Liver (tissue), 9 donors: ENCODE results near the gene MARCOL. TPM values are rescaled to one million over a fixed set of nuclear protein-coding genes. Genes with fewer than 3 reads are reported as not detected.

Experiments used
- DNase-seq: peaks from one replicate; pipeline ENCODE4 v3.0.0-alpha.2; 2017; ENCODE audit warnings: low spot score
- H3K27ac ChIP-seq, 2 donors: one replicate each; pipeline ENCODE4 v1.7.0; 2013; ENCODE audit warnings: inconsistent platforms in 2 of 2, low read length in 2 of 2, control low read depth in 1 of 2, low read depth in 1 of 2, mild to moderate bottlenecking in 1 of 2
- H3K27me3 ChIP-seq, 4 donors: one replicate each; pipeline versions ENCODE4 v1.6.1 to v1.7.0; 2013; ENCODE audit warnings: low read length in 3 of 4, inconsistent platforms in 1 of 4, mild to moderate bottlenecking in 1 of 4, moderate library complexity in 1 of 4; ENCODE audit not compliant: control insufficient read depth in 4 of 4, insufficient read depth in 4 of 4
- H3K36me3 ChIP-seq, 4 donors: one replicate each; pipeline versions ENCODE4 v1.6.1 to v1.7.0; 2013; ENCODE audit warnings: low read length in 3 of 4, mild to moderate bottlenecking in 3 of 4, low read depth in 1 of 4, moderate library complexity in 1 of 4; ENCODE audit not compliant: control insufficient read depth in 4 of 4, insufficient read depth in 3 of 4
- H3K4me1 ChIP-seq, 4 donors: one replicate each; pipeline versions ENCODE4 v1.6.1 to v1.7.0; 2013; ENCODE audit warnings: low read length in 3 of 4, mild to moderate bottlenecking in 3 of 4, moderate library complexity in 1 of 4; ENCODE audit not compliant: control insufficient read depth in 4 of 4, insufficient read depth in 4 of 4
- H3K4me3 ChIP-seq, 3 donors: one replicate each; pipeline versions ENCODE4 v1.6.1 to v1.7.0; 2013; ENCODE audit warnings: low read length in 3 of 3, control low read depth in 1 of 3, low read depth in 1 of 3, mild to moderate bottlenecking in 1 of 3
- H3K9ac ChIP-seq, 2 donors: one replicate each; pipeline ENCODE4 v1.7.0; 2013; ENCODE audit warnings: low read length in 2 of 2, mild to moderate bottlenecking in 2 of 2, moderate library complexity in 2 of 2, control low read depth in 1 of 2, low read depth in 1 of 2
- H3K9me3 ChIP-seq, 4 donors: one replicate each; pipeline versions ENCODE4 v1.6.1 to v1.7.0; 2013; ENCODE audit warnings: low read length in 3 of 4; ENCODE audit not compliant: control insufficient read depth in 4 of 4
- ATF3 ChIP-seq: IDR thresholded peaks from 2 replicates; pipeline ENCODE4 v1.6.1; 2016; ENCODE audit warnings: antibody characterized with exemption
- CTCF ChIP-seq: fragments of 150-350 bp; IDR thresholded peaks from 2 replicates; pipeline ENCODE4 v1.5.1; 2017; ENCODE audit warnings: improper control_type of control experiment, low read depth, low read length; ENCODE audit not compliant: missing input control
- EGR1 ChIP-seq, 2 donors: IDR thresholded peaks; 2 replicates each; pipeline ENCODE4 v1.6.1; 2016 to 2018; ENCODE audit warnings: antibody characterized with exemption in 2 of 2, low read depth in 2 of 2
- FOXA1 ChIP-seq: IDR thresholded peaks from 2 replicates; pipeline ENCODE4 v1.6.1; 2016; ENCODE audit warnings: antibody characterized with exemption
- FOXA2 ChIP-seq: IDR thresholded peaks from 2 replicates; pipeline ENCODE4 v1.6.1; 2016; ENCODE audit warnings: antibody characterized with exemption
- GABPA ChIP-seq, 2 donors: IDR thresholded peaks in 1 of 2; conservative IDR thresholded peaks in 1 of 2; 2 replicates each; pipeline ENCODE4 v1.6.1; 2016; ENCODE audit warnings: antibody characterized with exemption in 2 of 2, mild to moderate bottlenecking in 1 of 2, moderate library complexity in 1 of 2
- HNF4G ChIP-seq: IDR thresholded peaks from 2 replicates; pipeline ENCODE4 v1.6.1; 2016; ENCODE audit warnings: antibody characterized with exemption
- MAX ChIP-seq: IDR thresholded peaks from 2 replicates; pipeline ENCODE4 v1.6.1; 2016; ENCODE audit warnings: antibody characterized with exemption
- NR2F2 ChIP-seq: IDR thresholded peaks from 2 replicates; pipeline ENCODE4 v1.6.1; 2016; ENCODE audit warnings: antibody characterized with exemption
- RAD21 ChIP-seq, 2 donors: IDR thresholded peaks; 2 replicates each; pipeline ENCODE4 v1.6.1; 2016; ENCODE audit warnings: antibody characterized with exemption in 2 of 2, mild to moderate bottlenecking in 2 of 2
- RXRA ChIP-seq, 2 donors: IDR thresholded peaks; 2 replicates each; pipeline ENCODE4 v1.6.1; 2017 to 2018; ENCODE audit warnings: antibody characterized with exemption in 2 of 2, mild to moderate bottlenecking in 1 of 2
- SP1 ChIP-seq: IDR thresholded peaks from 2 replicates; pipeline ENCODE4 v1.6.1; 2018; ENCODE audit warnings: antibody characterized with exemption, mild to moderate bottlenecking
- TAF1 ChIP-seq: conservative IDR thresholded peaks from 2 replicates; pipeline ENCODE4 v1.6.1; 2016; ENCODE audit warnings: antibody characterized with exemption, mild to moderate bottlenecking
- ZBTB33 ChIP-seq: IDR thresholded peaks from 2 replicates; pipeline ENCODE4 v1.6.1; 2016; ENCODE audit warnings: antibody characterized with exemption
- WGBS: extraction: QIAGEN DNeasy Blood & Tissue Kit; methylation state at CpG from one replicate; pipeline ENCODE4 v1.1.7; 2013; 5-methylcytosine and 5-hydroxymethylcytosine counted together
- polyA plus RNA-seq, 2 donors: library from polyadenylated mRNA; stranded (reverse) in 1 of 2; unstranded in 1 of 2; fragments of 200-250 nt in 1 of 2; fragments of >200 nt in 1 of 2; fragmentation: Nextera tagmentation in 1 of 2; extraction: Ambion mirVana in 1 of 2; gene quantifications; one replicate each; pipeline versions ENCODE4 v1.2.1 to v1.2.3, GENCODE V29; 2013 to 2015
- total RNA-seq, 2 donors: library from RNA; depleted of rRNA; stranded (reverse); fragments of >200 nt; gene quantifications; one replicate each; pipeline ENCODE4 v1.2.3, GENCODE V29; 2014
- donor health status: healthy.
- donor health status: healthy.
- donor health status: healthy.
- donor health status: healthy.
- donor health status: healthy.

The MARCOL gene
- total and polyA plus RNA-seq, 4 donors = not detected

- H3K4me1 ChIP-seq = no peaks in the 10 kb centered on the region
- 80% methylated on average over 2 of the region's 2 CpGs for WGBS
- no peak overlapping the region for H3K4me3 ChIP-seq
- no peaks in the 10 kb centered on the region for H3K36me3 ChIP-seq
- H3K27me3 ChIP-seq = no peaks in the 10 kb centered on the region
- no peaks in the 10 kb centered on the region for H3K9me3 ChIP-seq
- no peak overlapping the region for H3K9ac ChIP-seq
- DNase-seq = no peak
- no peak overlapping the region for H3K27ac ChIP-seq
- TF ChIP-seq NR2F2 (no peak), FOXA1 (no peak), FOXA2 (no peak), SP1 (no peak), TAF1 (no peak), HNF4G (no peak), RXRA (IDR thresholded peaks at IDR 0.05) (no peak), EGR1 (IDR thresholded peaks at IDR 0.05; ENCODE audit: low read depth in 2 of 2) (no peak)
These were observed 14.1 kb upstream of the MARCOL start for GRCh38 chr5:148224117-148224742.

- no peak for DNase-seq
- Histone ChIP-seq H3K4me3 (no peak overlapping the region), H3K9ac (no peak overlapping the region), H3K4me1 (no peaks in the 10 kb centered on the region), H3K27me3 (no peaks in the 10 kb centered on the region), H3K27ac (no peak overlapping the region), H3K36me3 (no peaks in the 10 kb centered on the region), H3K9me3 (no peaks in the 10 kb centered on the region)
- no peak for TF ChIP-seq FOXA1
- TF ChIP-seq NR2F2 = no peak
- no peak for TF ChIP-seq SP1
- no peak for TF ChIP-seq GABPA (IDR thresholded peaks at IDR 0.05 in 1 of 2, conservative IDR thresholded peaks at IDR 0.05 in 1 of 2)
- TF ChIP-seq FOXA2 = no peak
- no peak for TF ChIP-seq CTCF
- TF ChIP-seq EGR1 (IDR thresholded peaks at IDR 0.05; ENCODE audit: low read depth in 2 of 2) = no peak
- no peak for TF ChIP-seq RAD21 (IDR thresholded peaks at IDR 0.05)
- WGBS = 95% methylated on average over 3 of the region's 3 CpGs
These were observed 9.8 kb upstream of the MARCOL start for GRCh38 chr5:148228392-148228984.

- Histone ChIP-seq H3K4me1 (no peaks in the 10 kb centered on the region), H3K4me3 (no peak overlapping the region), H3K27ac (no peak overlapping the region), H3K27me3 (no peaks in the 10 kb centered on the region), H3K9me3 (no peaks in the 10 kb centered on the region), H3K9ac (no peak overlapping the region), H3K36me3 (no peaks in the 10 kb centered on the region)
- no peak for TF ChIP-seq ZBTB33
- TF ChIP-seq GABPA (IDR thresholded peaks at IDR 0.05 in 1 of 2, conservative IDR thresholded peaks at IDR 0.05 in 1 of 2) = no peak
- no peak for TF ChIP-seq NR2F2
- TF ChIP-seq FOXA1 = no peak
- no peak for TF ChIP-seq RXRA (IDR thresholded peaks at IDR 0.05)
- no peak for TF ChIP-seq FOXA2
- no peak for TF ChIP-seq MAX
- no peak for TF ChIP-seq ATF3
- no peak for TF ChIP-seq CTCF
- no peak for DNase-seq
These were observed 8.5 kb upstream of the MARCOL start for GRCh38 chr5:148229840-148230239.
